HG03378 (cell line): Measurements from ENCODE around the gene TMEM164.

ENCODE experiments used
- ATAC-seq: cut with Tn5 transposase; IDR thresholded peaks from one replicate; pipeline ENCODE4 v1.9.1; 2021; ENCODE audit warnings: mild to moderate bottlenecking, moderate library complexity; ENCODE audit not compliant: unreplicated experiment

TMEM164 gene

GRCh38 chrX:110036162-110037033 is 33.5 kb downstream of the TMEM164 start:
- ATAC-seq = peak; percentile 60

GRCh38 chrX:110037178-110037577 is 34.3 kb downstream of the TMEM164 start:
- ATAC-seq = no peak

GRCh38 chrX:110038900-110039299 is 36.0 kb downstream of the TMEM164 start:
- ATAC-seq = no peak

- no peak for ATAC-seq
These were observed 39.1 kb downstream of the TMEM164 start for GRCh38 chrX:110041980-110042379.

GRCh38 chrX:110042496-110042895 is 39.6 kb downstream of the TMEM164 start:
- ATAC-seq = no peak

GRCh38 chrX:110043506-110043905 is 40.6 kb downstream of the TMEM164 start:
- ATAC-seq = no peak

- no peak for ATAC-seq
These were observed 41.7 kb downstream of the TMEM164 start for GRCh38 chrX:110044346-110045249.

GRCh38 chrX:110045421-110045820 is 42.5 kb downstream of the TMEM164 start:
- no peak for ATAC-seq

- no peak for ATAC-seq
These were observed 43.1 kb downstream of the TMEM164 start for GRCh38 chrX:110046001-110046400.

GRCh38 chrX:110046971-110047370 is 44.1 kb downstream of the TMEM164 start:
- ATAC-seq = no peak

GRCh38 chrX:110049096-110049495 is 46.2 kb downstream of the TMEM164 start:
- no peak for ATAC-seq

GRCh38 chrX:110050386-110050785 is 47.5 kb downstream of the TMEM164 start:
- ATAC-seq = no peak

- no peak for ATAC-seq
These were observed 48.0 kb downstream of the TMEM164 start for GRCh38 chrX:110050901-110051300.

- ATAC-seq = no peak
These were observed 48.6 kb downstream of the TMEM164 start for GRCh38 chrX:110051559-110051958.

- no peak for ATAC-seq
These were observed 49.4 kb downstream of the TMEM164 start for GRCh38 chrX:110052303-110052702.

GRCh38 chrX:110053453-110053852 is 50.5 kb downstream of the TMEM164 start:
- ATAC-seq = no peak

- ATAC-seq = no peak
These were observed 52.7 kb downstream of the TMEM164 start for GRCh38 chrX:110055616-110056015.

- ATAC-seq = no peak
These were observed 53.5 kb downstream of the TMEM164 start for GRCh38 chrX:110056419-110056818.

- no peak for ATAC-seq
These were observed 56.5 kb downstream of the TMEM164 start for GRCh38 chrX:110059410-110059809.

- no peak for ATAC-seq
These were observed 57.4 kb downstream of the TMEM164 start for GRCh38 chrX:110060317-110060716.

GRCh38 chrX:110060846-110061537 is 58.1 kb downstream of the TMEM164 start:
- ATAC-seq = no peak
